ENCODE measurements around the gene SLC25A27.

The SLC25A27 gene

GRCh38 chr6:46618726-46619125 is 34.0 kb upstream of the SLC25A27 start:
- TF ChIP-seq POLR2A (IDR thresholded peaks at IDR 0.05; ENCODE audit: extremely low read depth, insufficient read length) (no peak), CTCF (IDR thresholded peaks at IDR 0.05; ENCODE audit: low read depth, low read length) (no peak), MYC (IDR thresholded peaks at IDR 0.05; ENCODE audit: low read depth, low read length) (no peak), MAX (IDR thresholded peaks at IDR 0.05; ENCODE audit: low read depth, low read length) (no peak)
- DNase-seq (ENCODE audit: low read depth): no peak
- no peak overlapping the region for H3K4me3 ChIP-seq (ENCODE audit: low read depth, low read length)

GRCh38 chr6:46626228-46626909 is 26.4 kb upstream of the SLC25A27 start:
- no peak overlapping the region for H3K4me3 ChIP-seq (ENCODE audit: low read depth, low read length)
- DNase-seq (ENCODE audit: low read depth): peak; percentile 27
- no peak for TF ChIP-seq POLR2A (IDR thresholded peaks at IDR 0.05; ENCODE audit: extremely low read depth, insufficient read length)
- TF ChIP-seq CTCF (IDR thresholded peaks at IDR 0.05; ENCODE audit: low read depth, low read length): peak; percentile 35

- no peak overlapping the region for H3K4me3 ChIP-seq (ENCODE audit: low read depth, low read length)
- TF ChIP-seq MAX (IDR thresholded peaks at IDR 0.05; ENCODE audit: low read depth, low read length) (no peak), CTCF (IDR thresholded peaks at IDR 0.05; ENCODE audit: low read depth, low read length) (no peak), POLR2A (IDR thresholded peaks at IDR 0.05; ENCODE audit: extremely low read depth, insufficient read length) (no peak), MYC (IDR thresholded peaks at IDR 0.05; ENCODE audit: low read depth, low read length) (no peak)
- no peak for DNase-seq (ENCODE audit: low read depth)
Measured at GRCh38 chr6:46626976-46627375, 25.8 kb upstream of the SLC25A27 start.

- H3K4me3 ChIP-seq (ENCODE audit: low read depth, low read length): no peak overlapping the region
- TF ChIP-seq POLR2A (IDR thresholded peaks at IDR 0.05; ENCODE audit: extremely low read depth, insufficient read length) (no peak), CTCF (IDR thresholded peaks at IDR 0.05; ENCODE audit: low read depth, low read length) (no peak), MAX (IDR thresholded peaks at IDR 0.05; ENCODE audit: low read depth, low read length) (no peak), MYC (IDR thresholded peaks at IDR 0.05; ENCODE audit: low read depth, low read length) (no peak)
- DNase-seq (ENCODE audit: low read depth): no peak
Measured at GRCh38 chr6:46628498-46628897, 24.3 kb upstream of the SLC25A27 start.

GRCh38 chr6:46628976-46629375 is 23.8 kb upstream of the SLC25A27 start:
- TF ChIP-seq MAX (IDR thresholded peaks at IDR 0.05; ENCODE audit: low read depth, low read length) (no peak), MYC (IDR thresholded peaks at IDR 0.05; ENCODE audit: low read depth, low read length) (no peak), CTCF (IDR thresholded peaks at IDR 0.05; ENCODE audit: low read depth, low read length) (no peak), POLR2A (IDR thresholded peaks at IDR 0.05; ENCODE audit: extremely low read depth, insufficient read length) (no peak)
- no peak overlapping the region for H3K4me3 ChIP-seq (ENCODE audit: low read depth, low read length)
- DNase-seq (ENCODE audit: low read depth): no peak

- no peak for DNase-seq (ENCODE audit: low read depth)
- H3K4me3 ChIP-seq (ENCODE audit: low read depth, low read length): no peak overlapping the region
- no peak for TF ChIP-seq MYC (IDR thresholded peaks at IDR 0.05; ENCODE audit: low read depth, low read length)
- TF ChIP-seq POLR2A (IDR thresholded peaks at IDR 0.05; ENCODE audit: extremely low read depth, insufficient read length): no peak
- TF ChIP-seq MAX (IDR thresholded peaks at IDR 0.05; ENCODE audit: low read depth, low read length): no peak
- no peak for TF ChIP-seq CTCF (IDR thresholded peaks at IDR 0.05; ENCODE audit: low read depth, low read length)
Measured at GRCh38 chr6:46629691-46630090, 23.1 kb upstream of the SLC25A27 start.

Measured in NB4 (cell line).